Neural cell (in vitro differentiated cells): Measurements from ENCODE around the gene CLPX.

ENCODE experiments used
- EP300 ChIP-seq: fragments of 450-650 bp; conservative IDR thresholded peaks from 2 replicates; pipeline ENCODE4 v1.6.1; 2014; ENCODE audit warnings: antibody characterized with exemption, mild to moderate bottlenecking, moderate library complexity; ENCODE audit not compliant: poor library complexity, severe bottlenecking
- EZH2 ChIP-seq: fragments of 200-600, 300-800 bp; shearing (Covaris generic), sonication (generic); IDR thresholded peaks from 2 replicates; pipeline ENCODE4 v1.6.1; 2014; ENCODE audit warnings: antibody characterized with exemption, low read length, borderline replicate concordance, mild to moderate bottlenecking; ENCODE audit not compliant: insufficient read depth, poor library complexity, severe bottlenecking
- POLR2AphosphoS5 ChIP-seq: IDR thresholded peaks from 2 replicates; pipeline ENCODE4 v1.6.1; 2012
- RAD21 ChIP-seq: fragments of 450-650 bp; conservative IDR thresholded peaks from 2 replicates; pipeline ENCODE4 v1.6.1; 2014; ENCODE audit warnings: antibody characterized with exemption, mild to moderate bottlenecking, moderate library complexity
- SMC3 ChIP-seq: fragments of 450-650 bp; conservative IDR thresholded peaks from 2 replicates; pipeline ENCODE4 v1.6.1; 2014; ENCODE audit warnings: antibody characterized with exemption, mild to moderate bottlenecking, moderate library complexity; ENCODE audit not compliant: poor library complexity
- TAF1 ChIP-seq: IDR thresholded peaks from 2 replicates; pipeline ENCODE4 v1.6.1; 2012; ENCODE audit warnings: low read depth
- TF ChIP-seq, protein P1 (sequence below): fragments of 450-650 bp; IDR thresholded peaks from 2 replicates; pipeline ENCODE4 v1.5.1; 2014; ENCODE audit warnings: antibody characterized with exemption, mild to moderate bottlenecking, moderate library complexity; ENCODE audit not compliant: poor library complexity, severe bottlenecking
- TF ChIP-seq, protein P2 (sequence below): IDR thresholded peaks from 2 replicates; pipeline ENCODE4 v1.6.1; 2012; ENCODE audit warnings: borderline replicate concordance

DNA sequence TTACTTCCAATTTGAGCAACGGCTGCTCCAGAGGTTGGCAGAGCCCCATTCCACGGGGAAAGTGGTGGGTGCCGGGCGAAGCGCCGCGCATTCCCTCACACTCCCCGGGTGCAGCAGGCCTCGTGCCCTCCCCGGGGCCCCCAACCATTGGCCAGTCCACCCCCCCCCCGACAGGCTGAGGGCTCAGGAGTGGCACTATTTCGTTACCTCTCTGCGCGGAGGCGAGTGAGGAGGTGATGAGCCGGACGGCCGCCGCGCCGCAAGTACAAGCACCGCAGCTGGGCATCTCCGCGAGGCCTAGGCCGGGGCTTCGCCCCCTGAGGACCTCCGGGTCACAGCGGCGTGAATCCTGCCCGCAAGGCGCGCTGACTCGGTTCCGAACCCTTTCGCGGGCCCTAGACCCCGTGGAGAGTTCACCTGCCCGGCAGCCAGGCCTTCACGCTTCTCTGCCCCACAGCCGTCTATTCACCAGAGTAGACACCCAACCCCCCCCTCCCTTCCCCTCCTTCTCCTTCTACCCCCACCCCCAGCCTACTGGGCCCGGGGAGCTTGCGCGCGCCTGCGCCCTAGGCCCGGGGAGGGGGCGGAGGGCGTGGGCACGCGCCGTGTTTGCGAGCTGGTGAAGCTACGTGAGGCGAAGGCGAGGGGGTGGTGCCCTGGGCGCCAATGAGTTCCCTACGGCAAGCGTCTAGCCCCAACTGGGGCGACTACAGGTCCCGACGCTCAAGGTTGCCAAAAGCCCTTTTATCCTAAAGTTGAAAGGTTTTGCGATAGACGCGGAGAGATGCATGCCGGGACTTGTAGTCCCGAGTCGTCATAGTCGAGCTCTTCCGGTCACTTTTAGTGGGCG, at the start of gene CLPX:
- TF ChIP-seq POLR2AphosphoS5 (peak; percentile 64), TAF1 (peak; percentile 54), EP300 (peak; percentile 46), RAD21 (no peak), EZH2 (no peak), SMC3 (peak; percentile 36)
- TF ChIP-seq, protein P1, sequence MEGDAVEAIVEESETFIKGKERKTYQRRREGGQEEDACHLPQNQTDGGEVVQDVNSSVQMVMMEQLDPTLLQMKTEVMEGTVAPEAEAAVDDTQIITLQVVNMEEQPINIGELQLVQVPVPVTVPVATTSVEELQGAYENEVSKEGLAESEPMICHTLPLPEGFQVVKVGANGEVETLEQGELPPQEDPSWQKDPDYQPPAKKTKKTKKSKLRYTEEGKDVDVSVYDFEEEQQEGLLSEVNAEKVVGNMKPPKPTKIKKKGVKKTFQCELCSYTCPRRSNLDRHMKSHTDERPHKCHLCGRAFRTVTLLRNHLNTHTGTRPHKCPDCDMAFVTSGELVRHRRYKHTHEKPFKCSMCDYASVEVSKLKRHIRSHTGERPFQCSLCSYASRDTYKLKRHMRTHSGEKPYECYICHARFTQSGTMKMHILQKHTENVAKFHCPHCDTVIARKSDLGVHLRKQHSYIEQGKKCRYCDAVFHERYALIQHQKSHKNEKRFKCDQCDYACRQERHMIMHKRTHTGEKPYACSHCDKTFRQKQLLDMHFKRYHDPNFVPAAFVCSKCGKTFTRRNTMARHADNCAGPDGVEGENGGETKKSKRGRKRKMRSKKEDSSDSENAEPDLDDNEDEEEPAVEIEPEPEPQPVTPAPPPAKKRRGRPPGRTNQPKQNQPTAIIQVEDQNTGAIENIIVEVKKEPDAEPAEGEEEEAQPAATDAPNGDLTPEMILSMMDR, result no peak
- TF ChIP-seq, protein P2, sequence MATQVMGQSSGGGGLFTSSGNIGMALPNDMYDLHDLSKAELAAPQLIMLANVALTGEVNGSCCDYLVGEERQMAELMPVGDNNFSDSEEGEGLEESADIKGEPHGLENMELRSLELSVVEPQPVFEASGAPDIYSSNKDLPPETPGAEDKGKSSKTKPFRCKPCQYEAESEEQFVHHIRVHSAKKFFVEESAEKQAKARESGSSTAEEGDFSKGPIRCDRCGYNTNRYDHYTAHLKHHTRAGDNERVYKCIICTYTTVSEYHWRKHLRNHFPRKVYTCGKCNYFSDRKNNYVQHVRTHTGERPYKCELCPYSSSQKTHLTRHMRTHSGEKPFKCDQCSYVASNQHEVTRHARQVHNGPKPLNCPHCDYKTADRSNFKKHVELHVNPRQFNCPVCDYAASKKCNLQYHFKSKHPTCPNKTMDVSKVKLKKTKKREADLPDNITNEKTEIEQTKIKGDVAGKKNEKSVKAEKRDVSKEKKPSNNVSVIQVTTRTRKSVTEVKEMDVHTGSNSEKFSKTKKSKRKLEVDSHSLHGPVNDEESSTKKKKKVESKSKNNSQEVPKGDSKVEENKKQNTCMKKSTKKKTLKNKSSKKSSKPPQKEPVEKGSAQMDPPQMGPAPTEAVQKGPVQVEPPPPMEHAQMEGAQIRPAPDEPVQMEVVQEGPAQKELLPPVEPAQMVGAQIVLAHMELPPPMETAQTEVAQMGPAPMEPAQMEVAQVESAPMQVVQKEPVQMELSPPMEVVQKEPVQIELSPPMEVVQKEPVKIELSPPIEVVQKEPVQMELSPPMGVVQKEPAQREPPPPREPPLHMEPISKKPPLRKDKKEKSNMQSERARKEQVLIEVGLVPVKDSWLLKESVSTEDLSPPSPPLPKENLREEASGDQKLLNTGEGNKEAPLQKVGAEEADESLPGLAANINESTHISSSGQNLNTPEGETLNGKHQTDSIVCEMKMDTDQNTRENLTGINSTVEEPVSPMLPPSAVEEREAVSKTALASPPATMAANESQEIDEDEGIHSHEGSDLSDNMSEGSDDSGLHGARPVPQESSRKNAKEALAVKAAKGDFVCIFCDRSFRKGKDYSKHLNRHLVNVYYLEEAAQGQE, result peak; percentile 43
